Hypothalamus (tissue), 51 donors: Measurements from ENCODE around the gene ADAMTS3.
"Not testable (repeated sequence)": the region's sequence is repeated elsewhere in the genome, so short reads cannot be mapped to it uniquely, and the experiment has no call there.

Source experiments
- DNase-seq, 51 donors: peaks; one replicate each; lab custom pipeline; 2025; lab: John Stamatoyannopoulos, UW

Gene ADAMTS3

GRCh38 chr4:72484981-72485380 is 84.0 kb downstream of the ADAMTS3 start:
- no peak for DNase-seq

- DNase-seq = no peak
Observed at GRCh38 chr4:72473434-72473900, 95.6 kb downstream of the ADAMTS3 start.

- no peak for DNase-seq
Observed at GRCh38 chr4:72471816-72472215, 97.2 kb downstream of the ADAMTS3 start.

- no peak for DNase-seq
Observed at GRCh38 chr4:72468904-72469502, 100.0 kb downstream of the ADAMTS3 start.

- DNase-seq = no peak
Observed at GRCh38 chr4:72467633-72468032, 101.4 kb downstream of the ADAMTS3 start.

- no peak for DNase-seq
Observed at GRCh38 chr4:72463724-72464123, 105.3 kb downstream of the ADAMTS3 start.

- no peak for DNase-seq
Observed at GRCh38 chr4:72457158-72457557, 111.9 kb downstream of the ADAMTS3 start.

GRCh38 chr4:72451349-72451748 is 117.7 kb downstream of the ADAMTS3 start:
- DNase-seq = no peak

- DNase-seq = no peak
Observed at GRCh38 chr4:72449705-72450104, 119.3 kb downstream of the ADAMTS3 start.

GRCh38 chr4:72448231-72448630 is 120.8 kb downstream of the ADAMTS3 start:
- no peak for DNase-seq

GRCh38 chr4:72446353-72447055 is 122.5 kb downstream of the ADAMTS3 start:
- no peak for DNase-seq

GRCh38 chr4:72444092-72444491 is 124.9 kb downstream of the ADAMTS3 start:
- DNase-seq = no peak

GRCh38 chr4:72442715-72443114 is 126.3 kb downstream of the ADAMTS3 start:
- no peak for DNase-seq

- DNase-seq = no peak
Observed at GRCh38 chr4:72442147-72442546, 126.9 kb downstream of the ADAMTS3 start.

GRCh38 chr4:72440386-72440785 is 128.6 kb downstream of the ADAMTS3 start:
- no peak for DNase-seq

- DNase-seq = no peak
Observed at GRCh38 chr4:72432975-72433374, 136.0 kb downstream of the ADAMTS3 start.

- DNase-seq = no peak
Observed at GRCh38 chr4:72432282-72432681, 136.7 kb downstream of the ADAMTS3 start.

- DNase-seq = no peak
Observed at GRCh38 chr4:72430988-72431387, 138.0 kb downstream of the ADAMTS3 start.

- no peak for DNase-seq
Observed at GRCh38 chr4:72430050-72430449, 139.0 kb downstream of the ADAMTS3 start.

- DNase-seq = no peak
Observed at GRCh38 chr4:72429397-72429889, 139.6 kb downstream of the ADAMTS3 start.

- DNase-seq = no peak
Observed at GRCh38 chr4:72427057-72427456, 142.0 kb downstream of the ADAMTS3 start.

GRCh38 chr4:72425908-72426307 is 143.1 kb downstream of the ADAMTS3 start:
- DNase-seq = not testable (repeated sequence)
